Mesenchymal stem cell (in vitro differentiated cells and primary cell): Measurements from ENCODE around the gene MNS1. TPM values are rescaled to one million over a fixed set of nuclear protein-coding genes. Genes with fewer than 3 reads are reported as not detected.

Experiments used
- DNase-seq: peaks from one replicate; pipeline ENCODE4 v3.0.0-alpha.2; 2013
- H2AFZ ChIP-seq: one replicate; pipeline ENCODE4 v1.6.1; 2013; ENCODE audit warnings: low read depth, mild to moderate bottlenecking, control low read depth, inconsistent platforms, low read length, moderate library complexity
- H2AK5ac ChIP-seq: 2 replicates; pipeline ENCODE4 v1.6.1; 2013; ENCODE audit warnings: low read length, moderate library complexity, mild to moderate bottlenecking, inconsistent platforms; ENCODE audit not compliant: severe bottlenecking
- H2BK120ac ChIP-seq: one replicate; pipeline ENCODE4 v1.6.1; 2013; ENCODE audit warnings: low read depth, mild to moderate bottlenecking, inconsistent platforms, low read length, moderate library complexity
- H2BK12ac ChIP-seq, 2 experiments: one replicate each; pipeline ENCODE4 v1.6.1; 2013; ENCODE audit warnings: inconsistent platforms in 2 of 2, low read length in 2 of 2, mild to moderate bottlenecking in 2 of 2, moderate library complexity in 2 of 2, control low read depth in 1 of 2
- H2BK15ac ChIP-seq: one replicate; pipeline ENCODE4 v1.6.1; 2013; ENCODE audit warnings: mild to moderate bottlenecking, low read depth, inconsistent platforms; ENCODE audit not compliant: poor library complexity, severe bottlenecking
- H2BK5ac ChIP-seq: 2 replicates; pipeline ENCODE4 v1.6.1; 2013; ENCODE audit warnings: low read depth, mild to moderate bottlenecking, low read length, control low read depth, inconsistent platforms; ENCODE audit not compliant: poor library complexity, severe bottlenecking
- H3K14ac ChIP-seq, 2 experiments: one replicate each; pipeline ENCODE4 v1.6.1; 2013; ENCODE audit warnings: inconsistent platforms in 2 of 2, low read length in 2 of 2, control low read depth in 1 of 2, mild to moderate bottlenecking in 1 of 2, moderate library complexity in 1 of 2
- H3K18ac ChIP-seq, 2 experiments: one replicate each; pipeline ENCODE4 v1.6.1; 2013; ENCODE audit warnings: inconsistent platforms in 2 of 2, low read length in 2 of 2, control low read depth in 1 of 2, low read depth in 1 of 2, mild to moderate bottlenecking in 1 of 2
- H3K23ac ChIP-seq, 2 experiments: one replicate each; pipeline ENCODE4 v1.6.1; 2013; ENCODE audit warnings: inconsistent platforms in 2 of 2, low read length in 2 of 2, mild to moderate bottlenecking in 2 of 2, moderate library complexity in 2 of 2, control low read depth in 1 of 2
- H3K27ac ChIP-seq: 2 replicates; pipeline ENCODE4 v1.5.1; 2013; ENCODE audit warnings: mild to moderate bottlenecking, moderate library complexity, low read length, control low read depth, inconsistent platforms; ENCODE audit not compliant: poor library complexity, severe bottlenecking
- H3K27me3 ChIP-seq, 2 experiments: 2 replicates each; pipeline versions ENCODE4 v1.6.1 to v1.7.0; 2013; ENCODE audit warnings: low read length in 2 of 2, mild to moderate bottlenecking in 2 of 2, moderate library complexity in 2 of 2, control low read depth in 1 of 2, inconsistent platforms in 1 of 2; ENCODE audit not compliant: control insufficient read depth in 1 of 2, insufficient read depth in 1 of 2
- H3K36me3 ChIP-seq, 2 experiments: 2 replicates each; pipeline versions ENCODE4 v1.6.1 to v1.7.0; 2013; ENCODE audit warnings: low read length in 2 of 2, control low read depth in 1 of 2, inconsistent platforms in 1 of 2, low read depth in 1 of 2, mild to moderate bottlenecking in 1 of 2; ENCODE audit not compliant: insufficient read depth in 2 of 2, control insufficient read depth in 1 of 2
- H3K4ac ChIP-seq, 2 experiments: one replicate each; pipeline ENCODE4 v1.6.1; 2013; ENCODE audit warnings: inconsistent platforms in 2 of 2, low read length in 2 of 2, mild to moderate bottlenecking in 2 of 2, moderate library complexity in 2 of 2, control low read depth in 1 of 2, low read depth in 1 of 2
- H3K4me1 ChIP-seq: 2 replicates; pipeline ENCODE4 v1.6.1; 2013; ENCODE audit warnings: low read depth, low read length, control low read depth; ENCODE audit not compliant: control insufficient read depth, insufficient read depth
- H3K4me2 ChIP-seq: 2 replicates; pipeline ENCODE4 v1.6.1; 2013; ENCODE audit warnings: low read length, mild to moderate bottlenecking, inconsistent platforms; ENCODE audit not compliant: poor library complexity, severe bottlenecking
- H3K4me3 ChIP-seq, 2 experiments: 2 replicates each; pipeline versions ENCODE4 v1.5.1 to v1.7.0; 2013; ENCODE audit warnings: low read length in 2 of 2, mild to moderate bottlenecking in 2 of 2, control low read depth in 1 of 2, low read depth in 1 of 2; ENCODE audit not compliant: insufficient read depth in 1 of 2
- H3K79me1 ChIP-seq: replicated peaks from 2 replicates; pipeline ENCODE4 v1.6.1; 2013; ENCODE audit warnings: mild to moderate bottlenecking, control low read depth, low read length, inconsistent platforms; ENCODE audit not compliant: poor library complexity, severe bottlenecking
- H3K9ac ChIP-seq: 2 replicates; pipeline ENCODE4 v1.7.0; 2013; ENCODE audit warnings: mild to moderate bottlenecking, low read length, moderate library complexity
- H3K9me3 ChIP-seq: 2 replicates; pipeline ENCODE4 v1.7.0; 2013; ENCODE audit warnings: mild to moderate bottlenecking, low read length; ENCODE audit not compliant: control insufficient read depth
- H4K8ac ChIP-seq: one replicate; pipeline ENCODE4 v1.6.1; 2013; ENCODE audit warnings: inconsistent platforms, mild to moderate bottlenecking, low read length, moderate library complexity
- H4K91ac ChIP-seq: one replicate; pipeline ENCODE4 v1.6.1; 2013; ENCODE audit warnings: mild to moderate bottlenecking, low read length, inconsistent platforms
- WGBS: methylation state at CpG from one replicate; pipeline ENCODE4 v1.1.7; 2013; ENCODE audit warnings: mixed read lengths; 5-methylcytosine and 5-hydroxymethylcytosine counted together
- polyA plus RNA-seq, 2 experiments: library from polyadenylated mRNA; stranded (reverse); fragments of 200-250 nt; gene quantifications; one replicate each; pipeline ENCODE4 v1.2.3, GENCODE V29; 2013

The MNS1 gene
- polyA plus RNA-seq (2013, experiment 1 of 2), result 1.6 TPM
- 1.1 TPM for polyA plus RNA-seq (2013, experiment 2 of 2)

- H2BK12ac ChIP-seq, result no peak within 1 kb of the TSS
- 53% methylated on average over 38 of the region's 38 CpGs for WGBS
- no peak within 1 kb of the TSS for H2BK5ac ChIP-seq
- H3K9ac ChIP-seq, result peak within 1 kb of the TSS; percentile 95
- no peak within 1 kb of the TSS for H3K27ac ChIP-seq
- H3K4me1 ChIP-seq, result peaks cover 5% of the 10 kb centered on the region
- H3K9me3 ChIP-seq, result no peaks in the 10 kb centered on the region
- H2AK5ac ChIP-seq, result no peak within 1 kb of the TSS
- H3K14ac ChIP-seq, result no peak within 1 kb of the TSS
- H3K27me3 ChIP-seq, result no peaks in the 10 kb centered on the region
- no peak within 1 kb of the TSS for H3K18ac ChIP-seq
- H4K91ac ChIP-seq, result no peak within 1 kb of the TSS
- no peak within 1 kb of the TSS for H2AFZ ChIP-seq
- H2BK15ac ChIP-seq, result no peak within 1 kb of the TSS
- peak; percentile 91 for DNase-seq
- H3K36me3 ChIP-seq, result no peaks in the 10 kb centered on the region
- no peak within 1 kb of the TSS for H2BK120ac ChIP-seq
- no peak within 1 kb of the TSS for H3K23ac ChIP-seq
- H3K79me1 ChIP-seq, result no peaks in the 10 kb centered on the region
- peak within 1 kb of the TSS; percentile 47 for H3K4me2 ChIP-seq
- peak within 1 kb of the TSS; percentile 69 to 90 for H3K4me3 ChIP-seq
- H3K4ac ChIP-seq, result no peak within 1 kb of the TSS
- no peak within 1 kb of the TSS for H4K8ac ChIP-seq
These were observed at the start of gene MNS1 for GRCh38 chr15:56464893-56465520. Gene MNS1 (minus strand): TSS chr15:56465137. CDS start chr15:56464972, 165 bp downstream.

- H3K36me3 ChIP-seq, result no peaks in the 10 kb centered on the region
- H3K23ac ChIP-seq, result no peak overlapping the region
- no peaks in the 10 kb centered on the region for H3K79me1 ChIP-seq
- H2AK5ac ChIP-seq, result no peak overlapping the region
- no peak overlapping the region for H3K4ac ChIP-seq
- no peaks in the 10 kb centered on the region for H3K9me3 ChIP-seq
- no peak overlapping the region for H2AFZ ChIP-seq
- no peaks in the 10 kb centered on the region for H3K4me1 ChIP-seq
- peak overlapping the region; percentile 25 for H3K9ac ChIP-seq
- no peak overlapping the region for H3K27ac ChIP-seq
- no peak overlapping the region for H2BK12ac ChIP-seq
- H2BK120ac ChIP-seq, result no peak overlapping the region
- no peak overlapping the region for H3K14ac ChIP-seq
- 68% methylated on average over 7 of the region's 7 CpGs for WGBS
- H3K27me3 ChIP-seq, result peaks cover 0 to 13% of the 10 kb centered on the region in 2 experiments
- H2BK5ac ChIP-seq, result no peak overlapping the region
- no peak overlapping the region for H4K91ac ChIP-seq
- H3K4me2 ChIP-seq, result no peak overlapping the region
- H3K4me3 ChIP-seq, result peak overlapping the region in 1 of 2 experiments; percentile 57
- no peak overlapping the region for H3K18ac ChIP-seq
- peak; percentile 65 for DNase-seq
- H2BK15ac ChIP-seq, result no peak overlapping the region
- H4K8ac ChIP-seq, result no peak overlapping the region
These were observed 31.7 kb upstream of the MNS1 start for GRCh38 chr15:56496635-56497034.

- H3K4me2 ChIP-seq, result no peak overlapping the region
- H3K36me3 ChIP-seq, result no peaks in the 10 kb centered on the region
- 62% methylated on average over 3 of the region's 3 CpGs for WGBS
These were observed 30.6 kb upstream of the MNS1 start for GRCh38 chr15:56495533-56495932.

DNA sequence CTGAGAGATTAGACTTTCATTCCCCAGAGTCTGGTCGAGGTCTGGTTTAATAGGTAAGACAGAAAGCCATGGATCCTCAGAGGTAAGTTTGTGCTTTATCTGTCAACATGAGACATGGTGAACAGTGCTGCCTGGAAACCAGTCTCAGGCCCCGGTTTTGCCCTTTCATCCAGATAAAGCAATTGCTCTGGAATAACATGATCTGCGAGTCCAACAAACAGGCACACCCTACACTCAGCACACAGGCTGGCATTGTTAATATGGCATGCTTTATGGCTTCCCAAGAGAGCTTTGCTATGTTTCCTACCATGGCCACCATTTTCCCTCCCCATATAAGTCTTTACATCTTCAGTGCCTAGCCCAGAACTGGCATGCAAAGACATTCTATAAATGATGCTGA, 30.1 kb upstream of the MNS1 start:
- no peak for DNase-seq
- Histone ChIP-seq H3K36me3 (no peaks in the 10 kb centered on the region), H2BK15ac (no peak overlapping the region), H3K4me1 (no peaks in the 10 kb centered on the region), H2BK5ac (no peak overlapping the region), H4K91ac (no peak overlapping the region), H3K9me3 (no peaks in the 10 kb centered on the region), H3K79me1 (no peaks in the 10 kb centered on the region), H3K4me3 (no peak overlapping the region), H3K23ac (no peak overlapping the region), H3K27ac (no peak overlapping the region), H3K27me3 (peaks cover 0 to 13% of the 10 kb centered on the region in 2 experiments), H3K4me2 (no peak overlapping the region), H2BK120ac (no peak overlapping the region), H3K14ac (no peak overlapping the region), H3K4ac (no peak overlapping the region), H2AFZ (no peak overlapping the region), H2BK12ac (no peak overlapping the region), H2AK5ac (no peak overlapping the region), H3K9ac (no peak overlapping the region), H4K8ac (no peak overlapping the region), H3K18ac (no peak overlapping the region)
- WGBS, result 69% methylated on average over 3 of the region's 3 CpGs

More at GRCh38 chr15:56495533-56495932, 30.6 kb upstream of the MNS1 start:
- Histone ChIP-seq H3K23ac (no peak overlapping the region), H4K8ac (no peak overlapping the region), H3K27me3 (peaks cover 0 to 13% of the 10 kb centered on the region in 2 experiments), H3K4me3 (no peak overlapping the region), H3K79me1 (no peaks in the 10 kb centered on the region), H3K18ac (no peak overlapping the region), H3K14ac (no peak overlapping the region), H2BK15ac (no peak overlapping the region), H3K27ac (no peak overlapping the region), H3K9ac (no peak overlapping the region), H3K9me3 (no peaks in the 10 kb centered on the region), H2AK5ac (no peak overlapping the region), H2BK120ac (no peak overlapping the region), H4K91ac (no peak overlapping the region), H3K4me1 (no peaks in the 10 kb centered on the region), H2AFZ (no peak overlapping the region), H2BK12ac (no peak overlapping the region), H2BK5ac (no peak overlapping the region), H3K4ac (no peak overlapping the region)
- no peak for DNase-seq
